Calu3 (cell line): Measurements from ENCODE around the gene PRPH2. TPM values are rescaled to one million over a fixed set of nuclear protein-coding genes. Genes with fewer than 3 reads are reported as not detected.

Experiments
- BruUV-seq: library from RNA; stranded (reverse); fragments of 400-500 nt; replicated peaks from 2 replicates; lab custom pipeline; 2021; lab: Mats Ljungman, UMichigan
- CTCF ChIA-PET: fragments of 300-600 bp; sonication (Branson Sonifier 250); formaldehyde crosslinking; loops from one replicate; lab custom pipeline; 2022; ENCODE audit warnings: antibody characterized with exemption; lab: Charles Lee
- DNase-seq: peaks from one replicate; pipeline ENCODE4 v3.0.0; 2022
- H3K27ac Mint-ChIP-seq: one replicate; pipeline ENCODE4 v1.8.0; 2022; ENCODE audit warnings: mixed read lengths; ENCODE audit not compliant: unreplicated experiment
- H3K27me3 Mint-ChIP-seq: one replicate; pipeline ENCODE4 v1.8.0; 2022; ENCODE audit warnings: mixed read lengths; ENCODE audit not compliant: unreplicated experiment
- H3K36me3 Mint-ChIP-seq: one replicate; pipeline ENCODE4 v1.8.0; 2022; ENCODE audit warnings: mild to moderate bottlenecking, moderate library complexity, mixed read lengths; ENCODE audit not compliant: insufficient read depth, unreplicated experiment
- H3K4me1 Mint-ChIP-seq: one replicate; pipeline ENCODE4 v1.8.0; 2022; ENCODE audit warnings: mild to moderate bottlenecking, low read depth, mixed read lengths; ENCODE audit not compliant: unreplicated experiment
- H3K4me3 Mint-ChIP-seq: one replicate; pipeline ENCODE4 v1.8.0; 2022; ENCODE audit warnings: mild to moderate bottlenecking, low read depth, moderate library complexity, mixed read lengths; ENCODE audit not compliant: unreplicated experiment
- H3K9me3 Mint-ChIP-seq: one replicate; pipeline ENCODE4 v1.8.0; 2022; ENCODE audit warnings: low read depth, mixed read lengths; ENCODE audit not compliant: unreplicated experiment
- CTCF ChIP-seq: fragments of 200-600 bp; IDR thresholded peaks from one replicate; pipeline ENCODE4 v1.8.0; 2022; ENCODE audit warnings: antibody characterized with exemption; ENCODE audit not compliant: unreplicated experiment
- intact Hi-C: fragments of 100-400 bp; cut with micrococcal nuclease; formaldehyde crosslinking; loops from one replicate; pipeline ENCODE4 v1.10.0; 2022; ENCODE audit not compliant: unreplicated experiment
- total RNA-seq: library from RNA; stranded (reverse); gene quantifications from 2 replicates; pipeline ENCODE4 v1.2.3, GENCODE V29; 2022

PRPH2 gene
- total RNA-seq, 1 experiment from 2014 or later, result not detected

DNA sequence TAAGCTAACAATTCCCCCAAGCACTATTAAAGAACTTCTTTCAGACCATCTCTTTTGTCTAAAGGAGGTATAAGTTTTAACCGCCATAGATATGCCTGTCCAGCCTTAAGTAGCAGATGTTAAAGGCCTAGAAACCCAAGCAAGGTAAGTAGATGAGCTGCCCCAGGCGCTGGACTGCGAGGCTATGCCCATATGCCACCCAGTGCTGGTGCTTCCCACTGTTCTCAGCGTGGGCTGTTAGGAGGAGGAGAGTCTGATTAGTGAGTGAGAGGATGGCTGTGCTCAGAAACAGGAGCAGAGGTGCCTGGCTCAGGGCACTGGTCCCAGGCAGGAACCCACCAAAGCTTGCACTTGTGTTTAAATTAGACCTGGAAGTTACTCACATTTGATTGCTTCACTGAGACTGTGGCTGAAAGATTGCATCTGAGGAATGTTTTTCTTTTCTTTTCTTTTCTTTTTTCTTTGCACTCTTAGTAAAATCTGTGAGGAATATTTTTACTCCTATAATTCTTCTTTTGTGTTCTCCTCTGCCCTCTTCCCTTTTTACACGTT lies 32.2 kb downstream of the PRPH2 start:
- no TSS peak for BruUV-seq
- DNase-seq, result no peak
- intact Hi-C loops, result no loop called here
- H3K4me3 Mint-ChIP-seq, result no peak overlapping the region
- CTCF ChIA-PET, result interaction anchor here (1.4 kb wide), 1 partner anchor 36 kb away, joined by 4 read pairs; no protein-coding TSS in a partner anchor
- no peaks in the 10 kb centered on the region for H3K27me3 Mint-ChIP-seq
- H3K36me3 Mint-ChIP-seq, result peaks cover 37% of the 10 kb centered on the region
- H3K9me3 Mint-ChIP-seq, result no peaks in the 10 kb centered on the region
- peaks cover 8% of the 10 kb centered on the region for H3K4me1 Mint-ChIP-seq
- no peak for TF ChIP-seq CTCF
- H3K27ac Mint-ChIP-seq, result no peak overlapping the region

- H3K27ac Mint-ChIP-seq, result no peak overlapping the region
Observed at GRCh38 chr6:42689371-42689770, 33.0 kb downstream of the PRPH2 start.

GRCh38 chr6:42688281-42688680 lies 34.1 kb downstream of the PRPH2 start:
- Mint-ChIP-seq H3K4me3 (no peak overlapping the region), H3K36me3 (peaks cover 47% of the 10 kb centered on the region), H3K9me3 (no peaks in the 10 kb centered on the region), H3K27me3 (no peaks in the 10 kb centered on the region), H3K4me1 (peaks cover 8% of the 10 kb centered on the region), H3K27ac (no peak overlapping the region)
- CTCF ChIA-PET, result no interaction called here
- DNase-seq, result no peak
- no peak for TF ChIP-seq CTCF
- intact Hi-C loops, result no loop called here
- BruUV-seq, result no TSS peak

More at GRCh38 chr6:42689371-42689770, 33.0 kb downstream of the PRPH2 start:
- Mint-ChIP-seq H3K27me3 (no peaks in the 10 kb centered on the region), H3K4me1 (peaks cover 8% of the 10 kb centered on the region), H3K9me3 (no peaks in the 10 kb centered on the region), H3K4me3 (no peak overlapping the region), H3K36me3 (peaks cover 43% of the 10 kb centered on the region)
- BruUV-seq, result no TSS peak
- intact Hi-C loops, result no loop called here
- no peak for DNase-seq
- TF ChIP-seq CTCF, result no peak
- CTCF ChIA-PET, result interaction anchor here (0.6 to 1.4 kb wide), 2 partner anchors 37 to 128 kb away, joined by 4 read pairs; no protein-coding TSS in a partner anchor

GRCh38 chr6:42679358-42679757 lies 43.0 kb downstream of the PRPH2 start:
- Mint-ChIP-seq H3K27me3 (no peaks in the 10 kb centered on the region), H3K4me1 (no peaks in the 10 kb centered on the region), H3K4me3 (no peak overlapping the region), H3K27ac (no peak overlapping the region), H3K9me3 (no peaks in the 10 kb centered on the region), H3K36me3 (peaks cover 57% of the 10 kb centered on the region)
- DNase-seq, result no peak
- CTCF ChIA-PET, result interaction anchor here (1.0 kb wide), 1 partner anchor 48 kb away, joined by 3 read pairs; no protein-coding TSS in a partner anchor
- no TSS peak for BruUV-seq
- intact Hi-C loops, result no loop called here
- no peak for TF ChIP-seq CTCF
